SK-N-SH (cell line): ENCODE measurements around the gene ATP8A2.

Source experiments
- MXI1 ChIP-seq: IDR thresholded peaks from 2 replicates; pipeline ENCODE4 v1.6.1; 2012; ENCODE audit warnings: mild to moderate bottlenecking, low read depth, low read length, improper control_type of control experiment
- TAF1 ChIP-seq: IDR thresholded peaks from 2 replicates; pipeline ENCODE4 v1.6.1; 2012; ENCODE audit warnings: low read depth, mild to moderate bottlenecking, low read length, moderate library complexity, borderline replicate concordance

GRCh38 chr13:25869941-25870340, 498.2 kb downstream of the ATP8A2 start:
- TF ChIP-seq MXI1 (no peak), TAF1 (no peak)
